DMS153 treated with DMSO at 0.1 percent for 48 hours (cell line): ENCODE measurements around the gene AGO4.

Source experiments
- DNase-seq: peaks from one replicate; lab custom pipeline; 2025; ENCODE audit not compliant: unreplicated experiment; lab: John Stamatoyannopoulos, UW

The AGO4 gene

DNA sequence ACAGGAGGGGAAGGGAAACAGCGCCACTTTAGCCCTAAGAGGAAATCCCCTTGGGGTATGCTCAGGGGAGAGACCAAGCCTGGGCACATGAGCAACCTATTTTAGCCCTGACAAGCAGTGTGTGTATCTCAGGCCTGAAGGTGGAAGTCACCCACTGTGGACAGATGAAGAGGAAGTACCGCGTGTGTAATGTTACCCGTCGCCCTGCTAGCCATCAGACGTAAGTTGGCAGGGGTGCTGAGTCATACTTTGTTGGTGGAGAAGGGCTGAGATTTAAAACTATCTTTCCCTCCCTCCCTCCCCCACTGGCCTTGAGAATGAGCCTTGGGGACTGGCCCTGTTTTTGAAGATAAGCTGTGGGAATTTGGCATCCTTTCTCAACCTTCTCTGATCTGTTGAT, 86.4 kb downstream of the AGO4 start:
- no peak for DNase-seq

DNA sequence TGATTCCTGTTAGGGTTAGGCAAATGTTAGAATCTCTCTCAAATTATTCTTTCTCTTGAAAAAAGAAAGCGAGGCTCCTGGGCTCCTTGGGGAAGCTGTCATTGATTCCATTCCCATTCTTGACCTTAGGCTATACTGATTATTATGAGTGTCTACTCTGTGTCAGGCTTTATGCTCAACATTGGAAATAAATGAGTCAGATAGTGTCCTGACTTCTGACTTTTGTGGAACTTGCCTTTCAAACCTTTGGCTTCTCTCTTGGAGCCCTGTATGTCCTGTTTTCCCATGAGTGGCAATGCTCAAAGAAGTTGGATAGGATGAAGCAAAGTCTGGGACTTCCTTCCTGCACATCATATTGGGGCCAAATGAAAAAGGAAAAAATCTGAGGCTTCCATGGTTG, 86.8 kb downstream of the AGO4 start:
- DNase-seq, result no peak

DNA sequence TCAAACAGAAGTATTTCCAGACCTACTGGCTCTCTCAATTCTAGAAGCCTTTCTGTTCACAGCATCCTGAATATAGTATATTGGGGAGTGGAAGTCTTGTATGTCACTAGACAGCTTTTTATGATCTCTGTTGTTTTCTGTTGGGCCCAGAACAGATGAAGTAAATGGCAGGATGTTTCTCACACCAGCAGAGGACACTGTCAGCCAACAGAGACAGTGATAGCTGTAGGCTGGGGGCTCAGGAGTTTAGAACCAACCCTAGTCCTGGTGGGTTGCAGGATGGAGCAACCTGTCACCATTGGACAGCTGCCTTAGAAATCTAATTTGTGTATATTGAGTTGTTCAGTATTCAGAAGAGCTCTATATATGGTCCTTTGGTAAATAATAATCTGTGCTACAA, 92.1 kb downstream of the AGO4 start:
- no peak for DNase-seq

DNA sequence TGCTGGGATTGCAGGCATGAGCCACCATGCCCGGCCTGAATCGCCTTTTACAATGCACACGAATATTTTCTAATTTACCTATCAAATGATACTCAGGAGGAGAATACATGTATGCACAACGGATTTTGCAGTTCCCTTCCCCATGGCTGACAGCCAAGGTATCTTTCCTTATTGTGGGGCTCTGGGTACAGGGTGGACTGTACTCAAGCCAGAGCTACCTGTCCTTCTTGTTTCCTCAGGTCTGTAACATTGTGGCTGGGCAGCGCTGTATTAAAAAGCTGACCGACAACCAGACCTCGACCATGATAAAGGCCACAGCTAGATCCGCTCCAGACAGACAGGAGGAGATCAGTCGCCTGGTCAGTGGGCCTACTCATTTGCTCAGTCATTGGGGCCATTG, 93.4 kb downstream of the AGO4 start:
- no peak for DNase-seq

DNA sequence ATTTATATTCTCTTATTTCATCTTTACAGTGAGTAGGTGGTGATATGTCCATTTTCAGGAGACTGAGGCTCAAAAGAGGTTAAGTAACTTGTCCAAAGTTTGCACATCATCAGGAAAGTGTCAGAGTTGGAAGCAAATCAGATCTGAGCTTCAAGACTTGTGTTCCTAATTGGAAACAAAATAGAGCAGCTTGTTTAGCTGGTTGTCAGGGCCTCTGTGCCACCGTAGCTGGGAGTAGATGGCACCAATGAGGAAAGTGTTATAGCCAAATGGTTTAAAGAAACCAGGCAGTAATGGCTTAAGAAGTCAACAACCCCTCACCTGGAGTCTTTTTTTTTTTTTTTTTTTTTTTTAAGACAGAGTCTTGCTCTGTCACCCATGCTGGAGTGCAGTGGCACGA, 94.9 kb downstream of the AGO4 start:
- no peak for DNase-seq
